ENCODE measurements around the gene MYZAP. TPM values are rescaled to one million over a fixed set of nuclear protein-coding genes. Genes with fewer than 3 reads are reported as not detected.

MYZAP gene
- total and polyA plus RNA-seq, 2 donors from 2014 or later = 3.3 to 6.1 TPM

GRCh38 chr15:57631386-57632110, 39.8 kb downstream of the MYZAP start:
- FAIRE-seq (no peak), DNase-seq (no peak)
- H3K27me3 ChIP-seq (ENCODE audit: control insufficient read depth, insufficient read depth, low read length) = no peaks in the 10 kb centered on the region
- H3K27ac ChIP-seq (ENCODE audit: low read depth in 2 of 2, low read length in 2 of 2) = no peak overlapping the region
- no peak overlapping the region for H3K9ac ChIP-seq (ENCODE audit: low read length in 3 of 3)
- no peaks in the 10 kb centered on the region for H3K9me3 ChIP-seq (ENCODE audit: control insufficient read depth in 2 of 3, insufficient read depth in 1 of 3, low read length in 3 of 3)
- intact Hi-C loops (cut with DNase I) = no loop called here
- no peak overlapping the region for H3K4me3 ChIP-seq (ENCODE audit: low read length in 3 of 3)
- no peak for TF ChIP-seq CTCF (IDR thresholded peaks at IDR 0.05; ENCODE audit: borderline replicate concordance, extremely low read depth, insufficient read depth)
- H3K36me3 ChIP-seq (ENCODE audit: control insufficient read depth in 2 of 3, insufficient read depth in 3 of 3, low read length in 3 of 3) = no peaks in the 10 kb centered on the region
- no peaks in the 10 kb centered on the region for H3K4me1 ChIP-seq (ENCODE audit: control insufficient read depth in 2 of 3, insufficient read depth in 2 of 3, low read depth in 1 of 3, low read length in 3 of 3)

GRCh38 chr15:57634290-57634689, 42.6 kb downstream of the MYZAP start:
- H3K27ac ChIP-seq (ENCODE audit: low read depth in 2 of 2, low read length in 2 of 2) = no peak overlapping the region
- FAIRE-seq (no peak), DNase-seq (no peak)
- no peak for TF ChIP-seq CTCF (IDR thresholded peaks at IDR 0.05; ENCODE audit: borderline replicate concordance, extremely low read depth, insufficient read depth)
- H3K27me3 ChIP-seq (ENCODE audit: control insufficient read depth, insufficient read depth, low read length) = no peaks in the 10 kb centered on the region
- intact Hi-C loops (cut with DNase I) = no loop called here
- H3K9me3 ChIP-seq (ENCODE audit: control insufficient read depth in 2 of 3, insufficient read depth in 1 of 3, low read length in 3 of 3) = no peaks in the 10 kb centered on the region
- H3K9ac ChIP-seq (ENCODE audit: low read length in 3 of 3) = no peak overlapping the region
- H3K36me3 ChIP-seq (ENCODE audit: control insufficient read depth in 2 of 3, insufficient read depth in 3 of 3, low read length in 3 of 3) = no peaks in the 10 kb centered on the region
- no peaks in the 10 kb centered on the region for H3K4me1 ChIP-seq (ENCODE audit: control insufficient read depth in 2 of 3, insufficient read depth in 2 of 3, low read depth in 1 of 3, low read length in 3 of 3)
- no peak overlapping the region for H3K4me3 ChIP-seq (ENCODE audit: low read length in 3 of 3)

GRCh38 chr15:57635300-57635909, 43.7 kb downstream of the MYZAP start:
- TF ChIP-seq CTCF (IDR thresholded peaks at IDR 0.05; ENCODE audit: borderline replicate concordance, extremely low read depth, insufficient read depth) = no peak
- Histone ChIP-seq H3K27me3 (ENCODE audit: control insufficient read depth, insufficient read depth, low read length) (no peaks in the 10 kb centered on the region), H3K4me1 (ENCODE audit: control insufficient read depth in 2 of 3, insufficient read depth in 2 of 3, low read depth in 1 of 3, low read length in 3 of 3) (no peaks in the 10 kb centered on the region), H3K9ac (ENCODE audit: low read length in 3 of 3) (no peak overlapping the region), H3K27ac (ENCODE audit: low read depth in 2 of 2, low read length in 2 of 2) (no peak overlapping the region), H3K36me3 (ENCODE audit: control insufficient read depth in 2 of 3, insufficient read depth in 3 of 3, low read length in 3 of 3) (peaks cover 0 to 3% (median 0%) of the 10 kb centered on the region in 3 donors), H3K4me3 (ENCODE audit: low read length in 3 of 3) (no peak overlapping the region), H3K9me3 (ENCODE audit: control insufficient read depth in 2 of 3, insufficient read depth in 1 of 3, low read length in 3 of 3) (no peaks in the 10 kb centered on the region)
- FAIRE-seq (no peak), DNase-seq (peak in 1 of 5 donors; percentile 22)
- intact Hi-C loops (cut with DNase I) = no loop called here
